ENCODE results near the gene CD2AP. TPM values are rescaled to one million over a fixed set of nuclear protein-coding genes. Genes with fewer than 3 reads are reported as not detected.

The CD2AP gene
- total RNA-seq, 5 donors from 2014 or later (not counting 1 experiment from before 2014, with no cell fraction given), result 22.3 to 39.7 (median 23.6) TPM

- no peak for DNase-seq
- H3K27ac Mint-ChIP-seq, result no peak overlapping the region
- no peak overlapping the region for H3K4me3 Mint-ChIP-seq
- no peaks in the 10 kb centered on the region for H3K9me3 ChIP-seq
- H3K9me3 Mint-ChIP-seq, result no peaks in the 10 kb centered on the region
- peaks cover 0 to 4% of the 10 kb centered on the region in 2 experiments for H3K4me1 ChIP-seq (ENCODE audit: control insufficient read depth in 1 of 2, extremely low read depth in 1 of 2, insufficient read depth in 2 of 2, low read length in 2 of 2)
- ATAC-seq (replicated peaks in 1 of 4), result no peak
- CTCF ChIA-PET, result interaction anchor here in 1 of 2 donors (0.6 kb wide), 1 partner anchor 130 kb away, joined by 3 read pairs; no protein-coding TSS in a partner anchor
- peaks cover 4 to 15% (median 6%) of the 10 kb centered on the region in 3 donors for H3K4me1 Mint-ChIP-seq
- no peak overlapping the region for H3K27ac ChIP-seq (ENCODE audit: low read length)
- no peaks in the 10 kb centered on the region for H3K27me3 ChIP-seq (replicated peaks in 1 of 2; ENCODE audit: control insufficient read depth in 2 of 2, extremely low read depth in 1 of 2, insufficient read depth in 2 of 2, low read length in 1 of 2)
- H3K4me3 ChIP-seq (ENCODE audit: control insufficient read depth in 1 of 2, extremely low read depth in 1 of 2, low read length in 1 of 2), result no peak overlapping the region
- no CpG with 5 or more reads among the region's 2 CpGs for WGBS (ENCODE audit: insufficient coverage)
- no peaks in the 10 kb centered on the region for H3K27me3 Mint-ChIP-seq
- H3K36me3 ChIP-seq (ENCODE audit: control insufficient read depth in 2 of 2, extremely low read depth in 1 of 2, insufficient read depth in 1 of 2, low read length in 1 of 2), result peaks cover 0 to 8% of the 10 kb centered on the region in 2 donors
- H3K36me3 Mint-ChIP-seq, result peaks cover 13% of the 10 kb centered on the region
- POLR2A ChIA-PET, result interaction anchor here (0.6 to 0.7 kb wide), 4 partner anchors 9 to 160 kb away, joined by 3 to 4 read pairs (median 4); no protein-coding TSS in a partner anchor
Observed at GRCh38 chr6:47573109-47573508, 95.5 kb downstream of the CD2AP start.

DNA sequence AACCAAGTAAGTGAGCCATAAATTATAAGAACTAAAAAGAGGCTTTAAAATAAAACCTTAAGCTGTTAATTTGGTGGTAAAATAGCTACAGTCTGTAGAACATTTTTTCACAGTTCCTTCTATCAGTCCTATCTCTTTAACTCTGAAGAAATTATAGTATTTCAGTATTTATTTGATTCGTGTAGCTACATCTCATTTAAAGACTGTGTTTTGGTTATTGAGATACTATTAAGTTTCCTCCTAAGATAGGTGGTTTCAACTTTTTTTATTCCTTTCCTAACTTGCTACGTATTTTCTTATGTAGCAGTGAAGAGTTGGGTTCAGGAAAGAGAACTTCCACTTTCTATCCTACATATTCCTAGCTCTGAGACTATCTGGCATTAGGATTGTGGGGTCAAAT lies 97.2 kb downstream of the CD2AP start:
- Histone ChIP-seq H3K36me3 (ENCODE audit: control insufficient read depth in 2 of 2, extremely low read depth in 1 of 2, insufficient read depth in 1 of 2, low read length in 1 of 2) (peaks cover 0 to 21% of the 10 kb centered on the region in 2 donors), H3K4me3 (ENCODE audit: control insufficient read depth in 1 of 2, extremely low read depth in 1 of 2, low read length in 1 of 2) (no peak overlapping the region), H3K4me1 (ENCODE audit: control insufficient read depth in 1 of 2, extremely low read depth in 1 of 2, insufficient read depth in 2 of 2, low read length in 2 of 2) (peaks cover 0 to 4% of the 10 kb centered on the region in 2 experiments), H3K27me3 (replicated peaks in 1 of 2; ENCODE audit: control insufficient read depth in 2 of 2, extremely low read depth in 1 of 2, insufficient read depth in 2 of 2, low read length in 1 of 2) (no peaks in the 10 kb centered on the region), H3K9me3 (no peaks in the 10 kb centered on the region), H3K27ac (ENCODE audit: low read length) (no peak overlapping the region)
- H3K27me3 Mint-ChIP-seq, result no peaks in the 10 kb centered on the region
- no peak overlapping the region for H3K4me3 Mint-ChIP-seq
- CTCF ChIA-PET, result interaction anchor here in 1 of 2 donors (0.5 kb wide), 1 partner anchor 97 kb away, joined by 5 read pairs; the partner anchor contains the start of gene CD2AP
- no peak overlapping the region for H3K27ac Mint-ChIP-seq
- peaks cover 4 to 15% (median 6%) of the 10 kb centered on the region in 3 donors for H3K4me1 Mint-ChIP-seq
- H3K36me3 Mint-ChIP-seq, result peaks cover 19% of the 10 kb centered on the region
- no CpG with 5 or more reads among the region's 2 CpGs for WGBS (ENCODE audit: insufficient coverage)
- ATAC-seq (replicated peaks in 1 of 4) (no peak), DNase-seq (no peak)
- POLR2A ChIA-PET, result interaction anchor here in 1 of 2 donors (0.6 kb wide), 1 partner anchor 95 kb away, joined by 3 read pairs; no protein-coding TSS in a partner anchor
- no peaks in the 10 kb centered on the region for H3K9me3 Mint-ChIP-seq

DNA sequence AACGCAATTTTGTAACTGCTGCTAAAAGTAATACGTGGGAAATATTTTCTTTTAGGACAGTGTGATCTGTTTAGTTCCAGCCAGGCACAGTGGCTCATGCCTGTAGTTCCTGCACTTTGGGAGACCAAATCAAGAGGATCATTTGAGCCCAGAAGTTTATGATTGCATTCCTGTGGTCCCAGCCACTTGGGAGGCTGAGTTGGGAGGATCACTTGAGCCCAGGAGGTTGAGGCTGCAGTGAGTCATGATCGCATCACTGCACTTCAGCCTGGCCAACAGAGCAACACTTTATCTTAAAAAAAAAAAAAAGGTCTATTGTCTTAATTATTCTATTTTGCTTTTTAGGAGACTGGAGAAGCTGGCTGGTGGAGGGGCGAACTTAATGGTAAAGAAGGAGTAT lies 101.5 kb downstream of the CD2AP start:
- ChIA-PET CTCF (interaction anchor here in 1 of 2 donors (0.6 to 0.7 kb wide), 2 partner anchors 29 to 38 kb away, joined by 3 read pairs; no protein-coding TSS in a partner anchor), POLR2A (interaction anchor here in 1 of 2 donors (0.6 kb wide), 1 partner anchor 46 kb away, joined by 3 read pairs; no protein-coding TSS in a partner anchor)
- Histone ChIP-seq H3K4me3 (ENCODE audit: control insufficient read depth in 1 of 2, extremely low read depth in 1 of 2, low read length in 1 of 2) (no peak overlapping the region), H3K27ac (ENCODE audit: low read length) (no peak overlapping the region), H3K36me3 (ENCODE audit: control insufficient read depth in 2 of 2, extremely low read depth in 1 of 2, insufficient read depth in 1 of 2, low read length in 1 of 2) (peaks cover 0 to 40% of the 10 kb centered on the region in 2 donors), H3K27me3 (replicated peaks in 1 of 2; ENCODE audit: control insufficient read depth in 2 of 2, extremely low read depth in 1 of 2, insufficient read depth in 2 of 2, low read length in 1 of 2) (no peaks in the 10 kb centered on the region), H3K9me3 (no peaks in the 10 kb centered on the region), H3K4me1 (ENCODE audit: control insufficient read depth in 1 of 2, extremely low read depth in 1 of 2, insufficient read depth in 2 of 2, low read length in 2 of 2) (no peaks in the 10 kb centered on the region)
- H3K27ac Mint-ChIP-seq, result no peak overlapping the region
- no peaks in the 10 kb centered on the region for H3K27me3 Mint-ChIP-seq
- ATAC-seq (replicated peaks in 1 of 4), result no peak
- no peaks in the 10 kb centered on the region for H3K9me3 Mint-ChIP-seq
- no peak overlapping the region for H3K4me3 Mint-ChIP-seq
- no peaks in the 10 kb centered on the region for H3K4me1 Mint-ChIP-seq
- WGBS (ENCODE audit: insufficient coverage), result 100% methylated on average over 2 of the region's 4 CpGs
- no peak for DNase-seq
- peaks cover 43% of the 10 kb centered on the region for H3K36me3 Mint-ChIP-seq

DNA sequence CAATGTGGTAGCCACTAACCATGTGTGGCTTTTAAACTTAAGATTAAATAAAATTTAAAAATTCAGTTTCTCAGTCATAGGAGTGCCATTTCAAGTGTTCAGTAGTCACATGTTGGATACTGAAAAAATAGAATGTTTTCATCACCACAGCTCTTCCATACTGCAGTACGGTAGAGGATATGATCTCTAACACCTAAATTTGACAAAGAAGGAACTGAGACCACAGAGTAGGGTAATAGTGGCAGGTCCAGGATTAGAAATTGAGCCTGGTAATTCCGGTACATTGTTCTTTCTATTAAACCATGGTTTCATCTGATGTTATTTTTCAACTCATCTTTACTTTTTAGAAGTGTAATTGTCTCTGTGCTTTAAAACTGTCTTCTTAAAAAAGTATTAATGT lies 104.0 kb downstream of the CD2AP start:
- Histone ChIP-seq H3K27me3 (replicated peaks in 1 of 2; ENCODE audit: control insufficient read depth in 2 of 2, extremely low read depth in 1 of 2, insufficient read depth in 2 of 2, low read length in 1 of 2) (no peaks in the 10 kb centered on the region), H3K27ac (ENCODE audit: low read length) (no peak overlapping the region), H3K9me3 (no peaks in the 10 kb centered on the region), H3K36me3 (ENCODE audit: control insufficient read depth in 2 of 2, extremely low read depth in 1 of 2, insufficient read depth in 1 of 2, low read length in 1 of 2) (peaks cover 0 to 41% of the 10 kb centered on the region in 2 donors), H3K4me3 (ENCODE audit: control insufficient read depth in 1 of 2, extremely low read depth in 1 of 2, low read length in 1 of 2) (no peak overlapping the region), H3K4me1 (ENCODE audit: control insufficient read depth in 1 of 2, extremely low read depth in 1 of 2, insufficient read depth in 2 of 2, low read length in 2 of 2) (no peaks in the 10 kb centered on the region)
- Mint-ChIP-seq H3K9me3 (no peaks in the 10 kb centered on the region), H3K36me3 (peaks cover 52% of the 10 kb centered on the region), H3K27me3 (no peaks in the 10 kb centered on the region), H3K4me3 (no peak overlapping the region), H3K27ac (no peak overlapping the region), H3K4me1 (no peaks in the 10 kb centered on the region)
- ChIA-PET POLR2A (no interaction called here), CTCF (interaction anchor here in 1 of 2 donors (0.6 kb wide), 1 partner anchor 199 kb away, joined by 3 read pairs; no protein-coding TSS in a partner anchor)
- DNase-seq, result no peak
- no CpG with 5 or more reads among the region's 2 CpGs for WGBS (ENCODE audit: insufficient coverage)
- no peak for ATAC-seq (replicated peaks in 1 of 4)

DNA sequence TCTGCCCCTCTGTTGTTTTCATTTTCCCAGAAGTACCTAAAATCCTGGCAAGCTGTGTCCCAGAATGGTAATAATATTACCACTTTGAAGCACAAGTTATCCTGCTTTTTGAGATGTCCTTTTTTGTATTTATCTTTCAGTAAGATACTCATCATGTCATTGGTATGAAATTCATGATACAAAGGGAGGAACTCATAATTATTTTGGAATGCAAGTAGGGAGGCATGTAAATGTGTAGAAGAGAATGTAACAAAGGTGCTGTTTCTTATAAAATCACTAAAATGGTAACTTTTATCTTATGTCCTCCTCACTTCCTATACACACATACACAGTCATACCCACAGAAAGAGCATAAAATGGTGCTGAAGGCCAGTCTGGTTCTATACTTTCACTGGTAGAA lies 109.9 kb downstream of the CD2AP start:
- Histone ChIP-seq H3K4me1 (ENCODE audit: control insufficient read depth in 1 of 2, extremely low read depth in 1 of 2, insufficient read depth in 2 of 2, low read length in 2 of 2) (no peaks in the 10 kb centered on the region), H3K36me3 (ENCODE audit: control insufficient read depth in 2 of 2, extremely low read depth in 1 of 2, insufficient read depth in 1 of 2, low read length in 1 of 2) (peaks cover 7 to 27% of the 10 kb centered on the region in 2 donors), H3K27ac (ENCODE audit: low read length) (no peak overlapping the region), H3K27me3 (replicated peaks in 1 of 2; ENCODE audit: control insufficient read depth in 2 of 2, extremely low read depth in 1 of 2, insufficient read depth in 2 of 2, low read length in 1 of 2) (no peaks in the 10 kb centered on the region), H3K4me3 (ENCODE audit: control insufficient read depth in 1 of 2, extremely low read depth in 1 of 2, low read length in 1 of 2) (no peak overlapping the region), H3K9me3 (no peaks in the 10 kb centered on the region)
- no peak overlapping the region for H3K27ac Mint-ChIP-seq
- no peaks in the 10 kb centered on the region for H3K27me3 Mint-ChIP-seq
- ATAC-seq (replicated peaks in 1 of 4) (no peak), DNase-seq (no peak)
- ChIA-PET CTCF (no interaction called here), POLR2A (interaction anchor here in 1 of 2 donors (0.5 kb wide), 1 partner anchor 153 kb away, joined by 3 read pairs; no protein-coding TSS in a partner anchor)
- H3K36me3 Mint-ChIP-seq, result peaks cover 71% of the 10 kb centered on the region
- no peak overlapping the region for H3K4me3 Mint-ChIP-seq
- H3K9me3 Mint-ChIP-seq, result no peaks in the 10 kb centered on the region
- H3K4me1 Mint-ChIP-seq, result no peaks in the 10 kb centered on the region

DNA sequence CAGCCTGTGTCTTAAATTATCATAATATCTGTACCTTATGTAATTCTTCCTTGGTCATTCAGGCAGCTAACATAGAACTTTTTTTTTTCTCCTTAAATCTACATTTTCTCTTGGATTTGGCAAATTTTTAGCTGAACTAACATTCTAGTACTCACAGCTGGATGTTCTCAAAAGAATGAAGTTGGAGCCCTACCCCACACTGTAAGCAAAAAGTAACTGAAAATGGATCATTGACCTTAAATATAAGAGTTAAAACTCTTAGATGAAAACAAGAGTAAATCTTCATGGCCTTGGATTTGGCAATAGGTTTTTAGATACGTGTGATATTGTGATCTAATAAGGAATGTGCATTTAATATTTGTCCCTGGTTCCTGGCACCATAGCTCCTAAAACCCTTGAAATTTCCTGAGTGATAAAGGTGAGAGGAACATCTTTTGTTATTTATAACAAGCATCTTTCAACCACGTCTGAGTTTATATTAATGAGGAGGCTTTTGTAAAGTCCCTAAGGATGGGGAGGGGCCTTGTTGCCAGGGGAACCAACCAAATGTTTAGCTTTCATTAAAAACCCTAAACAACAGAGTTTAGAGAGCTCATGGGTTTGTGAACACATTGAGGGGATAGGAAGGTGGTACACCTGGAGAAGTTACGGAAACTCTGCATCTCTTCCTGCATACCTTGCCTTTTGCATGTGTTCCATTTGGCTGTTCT lies 114.7 kb downstream of the CD2AP start:
- ChIA-PET POLR2A (no interaction called here), CTCF (no interaction called here)

More for the DNA sequence above, 114.7 kb downstream of the CD2AP start:
- no peaks in the 10 kb centered on the region for H3K4me1 ChIP-seq (ENCODE audit: control insufficient read depth in 1 of 2, extremely low read depth in 1 of 2, insufficient read depth in 2 of 2, low read length in 2 of 2)
- H3K4me1 Mint-ChIP-seq, result no peaks in the 10 kb centered on the region
- no peaks in the 10 kb centered on the region for H3K9me3 ChIP-seq
- H3K36me3 ChIP-seq (ENCODE audit: control insufficient read depth in 2 of 2, extremely low read depth in 1 of 2, insufficient read depth in 1 of 2, low read length in 1 of 2), result peaks cover 7 to 29% of the 10 kb centered on the region in 2 donors
- H3K27me3 ChIP-seq (replicated peaks in 1 of 2; ENCODE audit: control insufficient read depth in 2 of 2, extremely low read depth in 1 of 2, insufficient read depth in 2 of 2, low read length in 1 of 2), result no peaks in the 10 kb centered on the region
- no peaks in the 10 kb centered on the region for H3K27me3 Mint-ChIP-seq
- ATAC-seq (replicated peaks in 1 of 4) (no peak), DNase-seq (peak in 1 of 35 experiments; percentile 5)
- WGBS (ENCODE audit: insufficient coverage), result 100% methylated on average over 1 of the region's 3 CpGs
- no peaks in the 10 kb centered on the region for H3K9me3 Mint-ChIP-seq
- no peak overlapping the region for H3K4me3 Mint-ChIP-seq
- no peak overlapping the region for H3K27ac Mint-ChIP-seq
- H3K36me3 Mint-ChIP-seq, result peaks cover 66% of the 10 kb centered on the region
- no peak overlapping the region for H3K27ac ChIP-seq (ENCODE audit: low read length)
- H3K4me3 ChIP-seq (ENCODE audit: control insufficient read depth in 1 of 2, extremely low read depth in 1 of 2, low read length in 1 of 2), result no peak overlapping the region

Data from T-cell (primary cell).